C4-2B (cell line): ENCODE results near the gene HS6ST3.

Experiments used
- H3K27ac ChIP-seq: fragments of 450-650 bp; 2 replicates; pipeline ENCODE4 v1.5.1; 2017
- ZFX ChIP-seq: fragments of 450-650 bp; IDR thresholded peaks from 2 replicates; pipeline ENCODE4 v1.6.1; 2017
- TF ChIP-seq, protein P1 (sequence below): fragments of 450-650 bp; conservative IDR thresholded peaks from 2 replicates; pipeline ENCODE4 v1.5.1; 2017; ENCODE audit warnings: mild to moderate bottlenecking

Gene HS6ST3

GRCh38 chr13:96373597-96373996 lies 283.7 kb downstream of the HS6ST3 start:
- H3K27ac ChIP-seq, result no peak overlapping the region
- TF ChIP-seq ZFX, result no peak
- TF ChIP-seq, protein P1, sequence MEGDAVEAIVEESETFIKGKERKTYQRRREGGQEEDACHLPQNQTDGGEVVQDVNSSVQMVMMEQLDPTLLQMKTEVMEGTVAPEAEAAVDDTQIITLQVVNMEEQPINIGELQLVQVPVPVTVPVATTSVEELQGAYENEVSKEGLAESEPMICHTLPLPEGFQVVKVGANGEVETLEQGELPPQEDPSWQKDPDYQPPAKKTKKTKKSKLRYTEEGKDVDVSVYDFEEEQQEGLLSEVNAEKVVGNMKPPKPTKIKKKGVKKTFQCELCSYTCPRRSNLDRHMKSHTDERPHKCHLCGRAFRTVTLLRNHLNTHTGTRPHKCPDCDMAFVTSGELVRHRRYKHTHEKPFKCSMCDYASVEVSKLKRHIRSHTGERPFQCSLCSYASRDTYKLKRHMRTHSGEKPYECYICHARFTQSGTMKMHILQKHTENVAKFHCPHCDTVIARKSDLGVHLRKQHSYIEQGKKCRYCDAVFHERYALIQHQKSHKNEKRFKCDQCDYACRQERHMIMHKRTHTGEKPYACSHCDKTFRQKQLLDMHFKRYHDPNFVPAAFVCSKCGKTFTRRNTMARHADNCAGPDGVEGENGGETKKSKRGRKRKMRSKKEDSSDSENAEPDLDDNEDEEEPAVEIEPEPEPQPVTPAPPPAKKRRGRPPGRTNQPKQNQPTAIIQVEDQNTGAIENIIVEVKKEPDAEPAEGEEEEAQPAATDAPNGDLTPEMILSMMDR, result no peak

DNA sequence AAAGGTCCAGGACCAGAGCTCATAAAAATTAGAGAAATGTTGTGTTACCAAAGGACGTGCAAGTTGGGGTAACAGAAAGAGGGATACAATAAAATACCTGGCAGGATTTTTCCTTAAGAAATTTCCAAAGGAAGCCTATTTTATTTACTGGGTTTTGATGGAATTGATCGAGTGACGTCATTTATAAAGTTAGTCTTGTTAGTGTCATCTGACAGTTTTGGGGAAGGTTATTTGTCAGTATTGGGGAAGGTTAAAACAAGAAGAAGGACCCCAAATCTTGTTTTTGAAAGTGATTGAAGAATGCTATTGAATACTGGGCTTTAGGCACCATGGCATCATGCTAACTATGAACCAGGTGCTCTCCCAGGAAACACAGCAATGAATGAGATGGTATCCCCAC lies 287.9 kb downstream of the HS6ST3 start:
- H3K27ac ChIP-seq, result no peak overlapping the region
- no peak for TF ChIP-seq ZFX
- TF ChIP-seq, protein P1, result no peak

DNA sequence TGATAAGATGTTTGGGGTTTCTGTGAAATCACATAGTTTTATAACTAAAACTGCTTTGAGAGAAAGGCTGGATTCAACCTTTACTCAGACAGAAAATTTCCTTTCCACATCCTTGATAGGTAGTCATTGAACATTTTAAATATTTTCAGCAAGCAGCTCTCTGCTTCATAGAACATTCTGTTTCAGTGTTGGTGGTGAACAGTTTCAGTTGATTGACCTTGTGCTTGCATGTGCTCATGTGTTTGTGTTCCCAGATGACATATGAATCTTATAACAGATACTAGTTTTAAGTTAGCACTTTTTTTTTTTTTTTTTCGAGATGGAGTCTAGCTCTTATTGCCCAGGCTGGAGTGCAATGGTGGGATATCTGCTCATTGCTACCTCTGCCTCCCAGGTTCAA lies 290.1 kb downstream of the HS6ST3 start:
- H3K27ac ChIP-seq, result no peak overlapping the region
- no peak for TF ChIP-seq ZFX
- TF ChIP-seq, protein P1, result no peak

GRCh38 chr13:96381681-96382080 lies 291.8 kb downstream of the HS6ST3 start:
- no peak overlapping the region for H3K27ac ChIP-seq
- TF ChIP-seq ZFX, result no peak
- TF ChIP-seq, protein P1, result no peak

DNA sequence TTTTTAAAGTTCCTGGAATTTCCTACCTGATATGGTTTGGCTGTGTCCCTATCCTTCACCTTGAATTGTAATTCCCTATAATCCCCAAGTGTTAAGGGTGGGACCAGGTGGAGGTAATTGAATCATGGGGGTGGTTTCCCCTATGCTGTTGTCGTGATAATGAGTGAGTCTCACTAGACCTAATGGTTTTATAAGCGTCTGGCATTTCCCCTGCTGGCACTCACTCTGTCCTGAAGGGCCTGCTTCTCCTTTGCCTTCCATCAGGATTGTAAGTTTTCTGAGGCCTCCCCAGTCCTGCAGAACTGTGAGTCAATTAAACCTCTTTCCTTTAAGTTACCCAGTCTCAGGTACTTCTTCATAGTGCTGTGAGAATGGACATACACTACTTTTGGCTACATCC lies 298.7 kb downstream of the HS6ST3 start:
- TF ChIP-seq ZFX, result no peak
- TF ChIP-seq, protein P1, result no peak
- H3K27ac ChIP-seq, result no peak overlapping the region

GRCh38 chr13:96391606-96392005 lies 301.7 kb downstream of the HS6ST3 start:
- TF ChIP-seq, protein P1, result no peak
- TF ChIP-seq ZFX, result no peak
- H3K27ac ChIP-seq, result no peak overlapping the region

- H3K27ac ChIP-seq, result no peak overlapping the region
- TF ChIP-seq, protein P1, result no peak
- no peak for TF ChIP-seq ZFX
These were observed 307.9 kb downstream of the HS6ST3 start for GRCh38 chr13:96397807-96398206.
